Common myeloid progenitor, CD34-positive (primary cell): ENCODE data around the gene EBF3.

Experiments
- CTCF ChIA-PET: fragments of 350-600 bp; sonication (Branson Sonifier 250); formaldehyde crosslinking; loops from one replicate; lab custom pipeline; 2021; ENCODE audit warnings: antibody characterized with exemption; lab: Charles Lee
- POLR2A ChIA-PET: fragments of 350-600 bp; sonication (Branson Sonifier 250); formaldehyde crosslinking; loops from one replicate; lab custom pipeline; 2021; ENCODE audit warnings: antibody characterized with exemption; lab: Charles Lee
- DNase-seq, 3 donors: peaks; one replicate each; pipeline versions ENCODE4 v3.0.0 to v3.0.0-alpha.2; 2013
- H3K27ac ChIP-seq, 2 experiments: 1 replicate in 1 of 2; 2 replicates in 1 of 2; pipeline ENCODE4 v1.7.0; 2013; ENCODE audit warnings: inconsistent platforms in 2 of 2, low read length in 2 of 2, mild to moderate bottlenecking in 2 of 2, low read depth in 1 of 2, moderate library complexity in 1 of 2; ENCODE audit not compliant: severe bottlenecking in 2 of 2, insufficient read depth in 1 of 2, poor library complexity in 1 of 2
- H3K27me3 ChIP-seq, 5 experiments: replicated peaks in 2 of 5; 1 replicate in 3 of 5; 2 replicates in 2 of 5; pipeline versions ENCODE4 v1.6.1 to v1.7.0; 2013; ENCODE audit warnings: low read length in 4 of 5, mild to moderate bottlenecking in 2 of 5, moderate library complexity in 2 of 5, inconsistent platforms in 1 of 5; ENCODE audit not compliant: insufficient read depth in 5 of 5, control insufficient read depth in 4 of 5
- H3K36me3 ChIP-seq, 4 experiments: 1 replicate in 2 of 4; 2 replicates in 2 of 4; pipeline versions ENCODE4 v1.6.1 to v1.7.0; 2013; ENCODE audit warnings: low read length in 3 of 4, control low read depth in 1 of 4, mild to moderate bottlenecking in 1 of 4; ENCODE audit not compliant: control insufficient read depth in 4 of 4, insufficient read depth in 4 of 4
- H3K4me1 ChIP-seq, 4 experiments: 1 replicate in 3 of 4; 2 replicates in 1 of 4; pipeline versions ENCODE4 v1.6.1 to v1.7.1; 2013; ENCODE audit warnings: low read length in 3 of 4, mild to moderate bottlenecking in 3 of 4, control low read depth in 1 of 4, inconsistent platforms in 1 of 4, moderate library complexity in 1 of 4; ENCODE audit not compliant: control insufficient read depth in 4 of 4, insufficient read depth in 4 of 4; ENCODE audit errors: control extremely low read depth in 1 of 4
- H3K4me3 ChIP-seq, 7 experiments: 1 replicate in 4 of 7; 2 replicates in 3 of 7; pipeline versions ENCODE4 v1.5.1 to v1.7.0; 2013; ENCODE audit warnings: mild to moderate bottlenecking in 7 of 7, low read length in 6 of 7, moderate library complexity in 6 of 7, inconsistent platforms in 2 of 7, low read depth in 2 of 7, control low read depth in 1 of 7; ENCODE audit not compliant: insufficient read depth in 4 of 7, control insufficient read depth in 1 of 7; ENCODE audit errors: extremely low read depth in 1 of 7
- H3K9me3 ChIP-seq, 5 experiments: 1 replicate in 4 of 5; 2 replicates in 1 of 5; pipeline versions ENCODE4 v1.6.1 to v1.7.1; 2013; ENCODE audit warnings: low read length in 4 of 5, mild to moderate bottlenecking in 2 of 5, inconsistent platforms in 1 of 5, low read depth in 1 of 5, moderate library complexity in 1 of 5; ENCODE audit not compliant: control insufficient read depth in 4 of 5, insufficient read depth in 2 of 5; ENCODE audit errors: control extremely low read depth in 1 of 5
- WGBS: methylation state at CpG from one replicate; pipeline ENCODE4 v1.1.5; 2013; ENCODE audit not compliant: insufficient coverage; 5-methylcytosine and 5-hydroxymethylcytosine counted together

EBF3 gene

GRCh38 chr10:129799942-129800341 is 164.1 kb downstream of the EBF3 start:
- H3K27me3 ChIP-seq, result peaks cover 0 to 3% (median 0%) of the 10 kb centered on the region in 5 experiments
- no peak overlapping the region for H3K4me3 ChIP-seq
- WGBS, result 100% methylated on average over 1 of the region's 3 CpGs
- peaks cover 0 to 11% (median 3%) of the 10 kb centered on the region in 5 experiments for H3K9me3 ChIP-seq
- ChIA-PET CTCF (interaction anchor here (0.9 kb wide), 1 partner anchor 32 kb away, joined by 3 read pairs; no protein-coding TSS in a partner anchor), POLR2A (no interaction called here)
- H3K27ac ChIP-seq, result no peak overlapping the region
- no peak for DNase-seq
- no peaks in the 10 kb centered on the region for H3K36me3 ChIP-seq
- H3K4me1 ChIP-seq, result peaks cover 0 to 10% (median 4%) of the 10 kb centered on the region in 4 experiments

GRCh38 chr10:129796710-129797420 is 167.2 kb downstream of the EBF3 start:
- 27% methylated on average over 10 of the region's 14 CpGs for WGBS
- Histone ChIP-seq H3K27me3 (peaks cover 0 to 3% (median 0%) of the 10 kb centered on the region in 5 experiments), H3K27ac (no peak overlapping the region), H3K9me3 (peaks cover 0 to 11% (median 0%) of the 10 kb centered on the region in 5 experiments), H3K4me3 (no peak overlapping the region), H3K4me1 (peaks cover 0 to 10% (median 4%) of the 10 kb centered on the region in 4 experiments), H3K36me3 (no peaks in the 10 kb centered on the region)
- ChIA-PET POLR2A (no interaction called here), CTCF (no interaction called here)
- DNase-seq, result peak; percentile 25 to 94 (median 89)

- no peak overlapping the region for H3K27ac ChIP-seq
- H3K4me1 ChIP-seq, result peaks cover 0 to 10% (median 4%) of the 10 kb centered on the region in 4 experiments
- peaks cover 0 to 20% (median 0%) of the 10 kb centered on the region in 5 experiments for H3K9me3 ChIP-seq
- peaks cover 0 to under 1% (median 0%) of the 10 kb centered on the region in 5 experiments for H3K27me3 ChIP-seq
- H3K4me3 ChIP-seq, result no peak overlapping the region
- H3K36me3 ChIP-seq, result no peaks in the 10 kb centered on the region
- POLR2A ChIA-PET, result interaction anchor here (0.6 kb wide), 1 partner anchor 81 kb away, joined by 3 read pairs; no protein-coding TSS in a partner anchor
- CTCF ChIA-PET, result no interaction called here
- DNase-seq, result no peak
- WGBS, result 97% methylated on average over 17 of the region's 22 CpGs
These were observed 170.1 kb downstream of the EBF3 start for GRCh38 chr10:129793996-129794395.

- Histone ChIP-seq H3K9me3 (peaks cover 0 to 18% (median 0%) of the 10 kb centered on the region in 5 experiments), H3K4me3 (no peak overlapping the region), H3K4me1 (peaks cover 0 to 10% (median 4%) of the 10 kb centered on the region in 4 experiments), H3K27ac (no peak overlapping the region), H3K36me3 (no peaks in the 10 kb centered on the region), H3K27me3 (no peaks in the 10 kb centered on the region)
- 94% methylated on average over 6 of the region's 6 CpGs for WGBS
- ChIA-PET POLR2A (interaction anchor here (0.6 kb wide), 1 partner anchor 81 kb away, joined by 3 read pairs; no protein-coding TSS in a partner anchor), CTCF (no interaction called here)
- DNase-seq, result no peak
These were observed 170.6 kb downstream of the EBF3 start for GRCh38 chr10:129793479-129793878.

GRCh38 chr10:129792864-129793263 is 171.2 kb downstream of the EBF3 start:
- Histone ChIP-seq H3K27me3 (no peaks in the 10 kb centered on the region), H3K9me3 (peaks cover 0 to 18% (median 0%) of the 10 kb centered on the region in 5 experiments), H3K4me3 (no peak overlapping the region), H3K36me3 (no peaks in the 10 kb centered on the region), H3K27ac (no peak overlapping the region), H3K4me1 (peaks cover 0 to 10% (median 4%) of the 10 kb centered on the region in 4 experiments)
- DNase-seq, result no peak
- ChIA-PET CTCF (no interaction called here), POLR2A (no interaction called here)
- WGBS, result 93% methylated on average over 8 of the region's 10 CpGs

- POLR2A ChIA-PET, result no interaction called here
- no peak for DNase-seq
- peaks cover 0 to 23% (median 0%) of the 10 kb centered on the region in 5 experiments for H3K9me3 ChIP-seq
- 96% methylated on average over 7 of the region's 7 CpGs for WGBS
- CTCF ChIA-PET, result no interaction called here
- no peak overlapping the region for H3K27ac ChIP-seq
- H3K4me1 ChIP-seq, result peaks cover 0 to 10% (median 4%) of the 10 kb centered on the region in 4 experiments
- H3K27me3 ChIP-seq, result no peaks in the 10 kb centered on the region
- H3K4me3 ChIP-seq, result no peak overlapping the region
- no peaks in the 10 kb centered on the region for H3K36me3 ChIP-seq
These were observed 171.9 kb downstream of the EBF3 start for GRCh38 chr10:129792141-129792540.
